K562 (cell line): ENCODE results near the gene ODAD2. TPM values are rescaled to one million over a fixed set of nuclear protein-coding genes. Genes with fewer than 3 reads are reported as not detected.

ENCODE experiments used
- ATAC-seq: fragments of 200-7000 bp; cut with Tn5 transposase; 3 replicates; pipeline ENCODE4 v1.9.1; 2020; ENCODE audit warnings: moderate library complexity
- BruUV-seq: library from RNA; stranded (reverse); fragments of 400-500 nt; replicated peaks from 2 replicates; lab custom pipeline; 2021; lab: Mats Ljungman, UMichigan
- CTCF ChIA-PET: fragments of 300-600 bp; formaldehyde crosslinking; extraction: SDS; loops from one replicate; lab custom pipeline; 2021; ENCODE audit warnings: low intra/inter-chr PET ratio; lab: Yijun Ruan, JAX
- POLR2A ChIA-PET: fragments of 300-600, 350-650 bp; sonication (Branson Sonifier 250); formaldehyde crosslinking; extraction: SDS; loops from one replicate; lab custom pipeline; 2021; ENCODE audit warnings: antibody characterized with exemption, inconsistent platforms; lab: Yijun Ruan, JAX
- DNase-seq, 4 experiments: peaks; one replicate each; pipeline versions ENCODE4 v3.0.0 to v3.0.0-alpha.2; 2011 to 2018; ENCODE audit warnings: low spot score in 3 of 4, mixed read lengths in 3 of 4; ENCODE audit errors: extremely low read depth in 1 of 4
- FAIRE-seq: peaks from 2 replicates; lab custom pipeline; 2011; peaks lifted over from hg19 to GRCh38; lab: Jason Lieb, UNC
- H2AFZ ChIP-seq: 2 replicates; pipeline ENCODE4 v1.6.0; 2011; ENCODE audit warnings: low read depth, low read length, control low read depth, inconsistent platforms
- H3K27ac ChIP-seq: fragments of 200-600 bp; 3 replicates; pipeline ENCODE4 v1.8.0; 2011; ENCODE audit warnings: low read depth, mild to moderate bottlenecking, control low read depth, inconsistent platforms, low read length, moderate library complexity, mixed read lengths; ENCODE audit errors: extremely low read depth
- H3K27me3 ChIP-seq, 2 experiments: fragments of 300-600 bp in 1 of 2; 2 replicates in 1 of 2; 3 replicates in 1 of 2; pipeline versions ENCODE4 v1.6.0 to v1.8.0; 2011; ENCODE audit warnings: inconsistent platforms in 2 of 2, low read length in 2 of 2, mild to moderate bottlenecking in 1 of 2, mixed read lengths in 1 of 2, moderate library complexity in 1 of 2; ENCODE audit not compliant: control insufficient read depth in 2 of 2, insufficient read depth in 2 of 2
- H3K36me3 ChIP-seq: fragments of 300-600 bp; 3 replicates; pipeline ENCODE4 v1.8.0; 2011; ENCODE audit warnings: mild to moderate bottlenecking, low read length, inconsistent platforms; ENCODE audit not compliant: control insufficient read depth, insufficient read depth
- H3K4me1 ChIP-seq, 2 experiments: fragments of 200-600 bp in 1 of 2; replicated peaks in 1 of 2; 2 replicates in 1 of 2; 3 replicates in 1 of 2; pipeline versions ENCODE4 v1.5.1 to v1.8.0; 2011; ENCODE audit warnings: inconsistent platforms in 2 of 2, low read length in 2 of 2, mild to moderate bottlenecking in 1 of 2, mixed read lengths in 1 of 2, moderate library complexity in 1 of 2; ENCODE audit not compliant: control insufficient read depth in 2 of 2, insufficient read depth in 2 of 2
- H3K4me2 ChIP-seq: 2 replicates; pipeline ENCODE4 v1.6.1; 2011; ENCODE audit warnings: low read length, control low read depth, inconsistent platforms, mixed read lengths; ENCODE audit not compliant: insufficient read depth
- H3K4me3 ChIP-seq: fragments of 200-600 bp; sonication (generic), shearing (Covaris generic); 2 replicates; pipeline ENCODE4 v1.5.1; 2016; ENCODE audit warnings: control low read depth, inconsistent platforms
- H3K79me2 ChIP-seq: fragments of 200-600 bp; 3 replicates; pipeline ENCODE4 v1.8.0; 2011; ENCODE audit warnings: low read length, inconsistent platforms; ENCODE audit not compliant: control insufficient read depth, insufficient read depth
- H3K9ac ChIP-seq, 2 experiments: 2 replicates each; pipeline versions ENCODE4 v1.6.0 to v1.6.1; 2011; ENCODE audit warnings: low read depth in 2 of 2, low read length in 2 of 2, control low read depth in 1 of 2, inconsistent platforms in 1 of 2, mild to moderate bottlenecking in 1 of 2, mixed read lengths in 1 of 2; ENCODE audit not compliant: insufficient read depth in 1 of 2
- H3K9me1 ChIP-seq: one replicate; pipeline ENCODE4 v1.6.0; 2011; ENCODE audit warnings: inconsistent platforms, mild to moderate bottlenecking, low read length, moderate library complexity; ENCODE audit not compliant: control insufficient read depth, insufficient read depth
- H3K9me3 ChIP-seq: replicated peaks from 2 replicates; pipeline ENCODE4 v1.5.1; 2011; ENCODE audit warnings: low read depth, low read length, inconsistent platforms; ENCODE audit not compliant: control insufficient read depth, insufficient read depth
- H4K20me1 ChIP-seq: replicated peaks from 2 replicates; pipeline ENCODE4 v1.6.1; 2011; ENCODE audit warnings: low read length, inconsistent platforms, mixed read lengths; ENCODE audit not compliant: control insufficient read depth, insufficient read depth
- BDP1 ChIP-seq: IDR thresholded peaks from 3 replicates; pipeline ENCODE4 v1.6.1; 2011; ENCODE audit not compliant: insufficient read length, insufficient read depth
- DACH1 ChIP-seq: fragments of 450-650 bp; IDR thresholded peaks from 2 replicates; pipeline ENCODE4 v1.6.1; 2018; ENCODE audit not compliant: partially characterized antibody
- MAFK ChIP-seq: IDR thresholded peaks from 2 replicates; pipeline ENCODE4 v1.6.1; 2011; ENCODE audit warnings: low read length, improper control_type of control experiment
- MEF2D ChIP-seq: conservative IDR thresholded peaks from 2 replicates; pipeline ENCODE4 v1.6.1; 2016; ENCODE audit warnings: low read depth, missing genetic modification characterization, missing compliant biosample characterization
- PTRF ChIP-seq: fragments of 450-650 bp; IDR thresholded peaks from 2 replicates; pipeline ENCODE4 v1.6.1; 2016; ENCODE audit warnings: mild to moderate bottlenecking, missing genetic modification characterization, missing compliant biosample characterization
- PURB ChIP-seq: sonication (generic); formaldehyde crosslinking; IDR thresholded peaks from 2 replicates; pipeline ENCODE4 v1.9.0; 2021; ENCODE audit warnings: low read depth, mild to moderate bottlenecking, missing genetic modification reagents
- TEAD1 ChIP-seq, 2 experiments: fragments of 450-650 bp in 1 of 2; sonication (generic) in 1 of 2; formaldehyde crosslinking; IDR thresholded peaks; 2 replicates each; pipeline versions ENCODE4 v1.4.0 to v1.8.0; 2020 to 2022; ENCODE audit warnings: mild to moderate bottlenecking in 2 of 2, missing genetic modification reagents in 1 of 2
- XRCC3 ChIP-seq: fragments of 450-650 bp; IDR thresholded peaks from 2 replicates; pipeline ENCODE4 v1.6.1; 2017; ENCODE audit warnings: mild to moderate bottlenecking, moderate library complexity
- ZNF121 ChIP-seq: sonication (generic); formaldehyde crosslinking; conservative IDR thresholded peaks from 2 replicates; pipeline ENCODE4 v1.8.0; 2022; ENCODE audit warnings: missing genetic modification reagents
- ZNF124 ChIP-seq: sonication (generic); formaldehyde crosslinking; IDR thresholded peaks from 2 replicates; pipeline ENCODE4 v1.8.1; 2022; ENCODE audit warnings: missing genetic modification reagents
- ZNF146 ChIP-seq: IDR thresholded peaks from one replicate; pipeline ENCODE4 v1.6.1; 2018; ENCODE audit warnings: missing compliant biosample characterization; ENCODE audit not compliant: unreplicated experiment
- WGBS: fragments of 100-300 bp; shearing (Covaris generic); methylation state at CpG from one replicate; pipeline ENCODE4 v1.1.6; 2016; ENCODE audit warnings: low coverage, mixed read lengths; ENCODE audit not compliant: insufficient coverage; ENCODE audit errors: missing lambda C conversion rate; 5-methylcytosine and 5-hydroxymethylcytosine counted together
- in situ Hi-C: fragments of 300-500 bp; cut with MboI; formaldehyde crosslinking; loops from 4 replicates; pipeline ENCODE4 v1.15.0; 2018; ENCODE audit warnings: inconsistent platforms, mixed read lengths
- intact Hi-C: fragments of 100-400 bp; cut with micrococcal nuclease; formaldehyde crosslinking; loops from 2 replicates; pipeline ENCODE4 v1.14.2; 2022
- polyA plus RNA-seq, 8 experiments: library from polyadenylated mRNA; depleted of rRNA in 4 of 8; stranded (reverse) in 5 of 8; unstranded in 3 of 8; fragments of >200 nt; fragmentation: Nextera tagmentation in 2 of 8; fragmentation: Illumina TruSeq in 1 of 8; extraction: Ambion mirVana in 2 of 8; extraction: Trizol in 1 of 8; gene quantifications; 2 replicates each; pipeline versions ENCODE4 v1.2.1 to v1.2.3, GENCODE V29; 2011 to 2014; ENCODE audit warnings: inconsistent platforms in 1 of 8, missing spikeins in 1 of 8
- total RNA-seq, 7 experiments: library from RNA; depleted of rRNA in 6 of 7; stranded (reverse); fragments of >200 nt in 6 of 7; fragmentation: Illumina TruSeq in 2 of 7; extraction: Trizol in 2 of 7; gene quantifications; 2 replicates each; pipeline versions ENCODE4 v1.2.1 to v1.2.3, GENCODE V29; 2011 to 2021; ENCODE audit warnings: low replicate concordance in 1 of 7

The ODAD2 gene
- total and polyA plus RNA-seq, 9 of the 15 experiments (the other 6 are each of a cell fraction or from before 2014, with no cell fraction given), result not detected

DNA sequence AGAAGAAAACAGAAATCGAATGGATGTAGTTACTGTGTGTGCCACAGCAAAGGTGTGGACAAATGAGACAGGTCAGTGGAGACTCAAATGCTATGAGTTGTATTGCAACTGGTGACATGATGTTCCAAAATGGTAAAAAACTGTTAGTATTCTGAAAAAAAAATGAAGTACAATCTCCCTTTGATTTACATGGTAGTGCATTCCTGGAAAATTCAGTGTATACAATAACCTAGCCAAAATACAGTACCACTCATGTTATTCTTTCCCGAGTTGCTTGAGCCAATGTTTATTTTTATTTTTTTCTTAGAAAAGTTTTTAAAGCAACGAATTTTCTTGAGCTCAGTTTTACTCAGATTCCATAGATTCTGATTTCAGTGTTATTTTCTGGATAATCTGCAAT lies 47.7 kb upstream of the ODAD2 start:
- H3K9me3 ChIP-seq, result no peaks in the 10 kb centered on the region
- POLR2A ChIA-PET, result no interaction called here
- no peak overlapping the region for H2AFZ ChIP-seq
- no peaks in the 10 kb centered on the region for H3K27me3 ChIP-seq
- H3K27ac ChIP-seq, result no peak overlapping the region
- no peaks in the 10 kb centered on the region for H3K79me2 ChIP-seq
- CTCF ChIA-PET, result no interaction called here
- H3K9me1 ChIP-seq, result no peaks in the 10 kb centered on the region
- H3K4me1 ChIP-seq, result no peaks in the 10 kb centered on the region
- ATAC-seq (no peak), DNase-seq (no peak), FAIRE-seq (no peak)
- no peaks in the 10 kb centered on the region for H4K20me1 ChIP-seq
- in situ Hi-C loops (no loop called here), intact Hi-C loops (no loop called here)
- no TSS peak for BruUV-seq
- TF ChIP-seq PTRF (tag) (no peak), MEF2D (no peak), MAFK (no peak), XRCC3 (no peak), TEAD1 (CRISPR knock-in tag; IDR thresholded peaks at IDR 0.05) (no peak), PURB (CRISPR knock-in tag) (no peak), DACH1 (no peak), ZNF121 (CRISPR knock-in tag) (no peak), ZNF146 (CRISPR knock-in tag) (no peak), ZNF124 (CRISPR knock-in tag) (no peak), BDP1 (no peak)
- no peaks in the 10 kb centered on the region for H3K36me3 ChIP-seq
- no peak overlapping the region for H3K9ac ChIP-seq
- no peak overlapping the region for H3K4me3 ChIP-seq
- WGBS, result 2% methylated on average over 3 of the region's 3 CpGs
- H3K4me2 ChIP-seq, result no peak overlapping the region
